Measurements from ENCODE around the gene ZNF462. TPM values are rescaled to one million over a fixed set of nuclear protein-coding genes. Genes with fewer than 3 reads are reported as not detected.

ZNF462 gene
- total and polyA plus RNA-seq, 2 of the 13 experiments (the other 11 are each of a cell fraction or from before 2014, with no cell fraction given), result not detected

- no peak overlapping the region for H3K4me3 ChIP-seq (replicated peaks in 1 of 3; ENCODE audit: insufficient read depth in 1 of 3, low read depth in 2 of 3, low read length in 3 of 3)
- TF ChIP-seq HMG20B (CRISPR knock-in tag; conservative IDR thresholded peaks at IDR 0.05), result no peak
- no peak for TF ChIP-seq HINFP (CRISPR knock-in tag; IDR thresholded peaks at IDR 0.05; ENCODE audit: low read depth)
- TF ChIP-seq ZNF552 (CRISPR knock-in tag; IDR thresholded peaks at IDR 0.05; ENCODE audit: borderline replicate concordance), result no peak
- TF ChIP-seq NFYC (CRISPR knock-in tag; IDR thresholded peaks at IDR 0.05), result no peak
- TF ChIP-seq FOSL2 (CRISPR knock-in tag; IDR thresholded peaks at IDR 0.05), result no peak
- TF ChIP-seq NFAT5 (CRISPR knock-in tag; IDR thresholded peaks at IDR 0.05), result no peak
- no peak for TF ChIP-seq ZBTB21 (CRISPR knock-in tag; IDR thresholded peaks at IDR 0.05)
- no peak for TF ChIP-seq ZNF232 (CRISPR knock-in tag; IDR thresholded peaks at IDR 0.05; ENCODE audit: borderline replicate concordance)
- no peak for TF ChIP-seq ZNF691 (CRISPR knock-in tag; IDR thresholded peaks at IDR 0.05; ENCODE audit: borderline replicate concordance, low read depth)
- no peak for TF ChIP-seq SP4 (CRISPR knock-in tag; IDR thresholded peaks at IDR 0.05)
- no peak for TF ChIP-seq JUN (CRISPR knock-in tag; IDR thresholded peaks at IDR 0.05)
- TF ChIP-seq NCOA5 (CRISPR knock-in tag; IDR thresholded peaks at IDR 0.05), result no peak
- no peak for TF ChIP-seq HDAC1 (CRISPR knock-in tag; IDR thresholded peaks at IDR 0.05)
- TF ChIP-seq ZNF501 (CRISPR knock-in tag; IDR thresholded peaks at IDR 0.05), result no peak
- no peak for TF ChIP-seq FOXK2 (IDR thresholded peaks at IDR 0.05)
- FAIRE-seq (no peak), ATAC-seq (no peak), DNase-seq (ENCODE audit: low spot score) (no peak)
- no peaks in the 10 kb centered on the region for H3K4me1 ChIP-seq (ENCODE audit: insufficient read depth, low read length)
- CTCF ChIA-PET (ENCODE audit: low intra/inter-chr PET ratio, low total read pairs), result no interaction called here
- in situ Hi-C loops (cut with HindIII; ENCODE audit: extremely low pct_ligation_motif_present, low pct_unique_long_range_greater_than_20kb), result no loop called here
- H3K4me2 ChIP-seq (ENCODE audit: low read depth, low read length), result no peak overlapping the region
- WGBS (ENCODE audit: low lambda C conversion rate), result 6% methylated on average over 3 of the region's 3 CpGs
- H3K9me3 ChIP-seq (ENCODE audit: low read length), result no peaks in the 10 kb centered on the region
- no peak overlapping the region for H3K27ac ChIP-seq (ENCODE audit: extremely low read length, insufficient read depth, low read length)
- H2AFZ ChIP-seq (ENCODE audit: low read length), result no peak overlapping the region
- no TSS peak for BruUV-seq (replicated peaks)
- 0 out of 5 replicates have a peak, but pooled peaks cover 0 to 10% of the 10 kb centered on the region in 2 experiments for H3K27me3 ChIP-seq (ENCODE audit: control insufficient read depth in 1 of 2, insufficient read depth in 2 of 2, low read length in 2 of 2)
- H4K20me1 ChIP-seq (ENCODE audit: insufficient read depth, low read length), result no peaks in the 10 kb centered on the region
- H3K36me3 ChIP-seq (replicated peaks in 1 of 2; ENCODE audit: control insufficient read depth in 1 of 2, insufficient read depth in 2 of 2, low read length in 2 of 2), result no peaks in the 10 kb centered on the region
- POLR2A ChIA-PET, result no interaction called here
- intact Hi-C loops (cut with micrococcal nuclease; ENCODE audit: unreplicated experiment), result no loop called here
- H3K79me2 ChIP-seq (ENCODE audit: insufficient read depth, low read length), result no peaks in the 10 kb centered on the region
- no peak overlapping the region for H3K9ac ChIP-seq (ENCODE audit: insufficient read depth, low read depth, low read length)
Observed at GRCh38 chr9:107005201-107005600, 142.2 kb downstream of the ZNF462 start.
